Osteoblast (primary cell): ENCODE data around the gene ABHD12B. TPM values are rescaled to one million over a fixed set of nuclear protein-coding genes. Genes with fewer than 3 reads are reported as not detected.
A peak's percentile ranks its signal among the peaks of the same experiment; 100 is the strongest.

Experiments used
- DNase-seq: peaks from one replicate; pipeline ENCODE4 v3.0.0; 2011; ENCODE audit warnings: low spot score, mixed read lengths; ENCODE audit not compliant: insufficient read length; ENCODE audit errors: missing footprints
- H2AFZ ChIP-seq: 2 replicates; pipeline ENCODE4 v1.6.0; 2011; ENCODE audit warnings: mild to moderate bottlenecking, low read length
- H3K27ac ChIP-seq: 2 replicates; pipeline ENCODE4 v1.5.1; 2011; ENCODE audit warnings: mild to moderate bottlenecking, low read depth, low read length, moderate library complexity
- H3K27me3 ChIP-seq: 2 replicates; pipeline ENCODE4 v1.6.0; 2012; ENCODE audit warnings: mild to moderate bottlenecking, control low read depth, inconsistent platforms, low read length, moderate library complexity; ENCODE audit not compliant: insufficient read depth
- H3K36me3 ChIP-seq: 2 replicates; pipeline ENCODE4 v1.5.1; 2011; ENCODE audit warnings: mild to moderate bottlenecking, low read length, control low read depth, moderate library complexity; ENCODE audit not compliant: insufficient read depth
- H3K4me1 ChIP-seq: 2 replicates; pipeline ENCODE4 v1.5.1; 2011; ENCODE audit warnings: mild to moderate bottlenecking, low read length, control low read depth, moderate library complexity; ENCODE audit not compliant: insufficient read depth
- H3K4me2 ChIP-seq: 2 replicates; pipeline ENCODE4 v1.6.0; 2011; ENCODE audit warnings: mild to moderate bottlenecking, low read length; ENCODE audit not compliant: insufficient read depth
- H3K4me3 ChIP-seq: fragments of 200-600 bp; sonication (generic); 3 replicates; pipeline ENCODE4 v1.5.1; 2012; ENCODE audit warnings: mild to moderate bottlenecking, low read length, inconsistent platforms; ENCODE audit not compliant: insufficient read depth
- H3K79me2 ChIP-seq: 2 replicates; pipeline ENCODE4 v1.6.0; 2012; ENCODE audit warnings: mild to moderate bottlenecking, low read length, control low read depth, inconsistent platforms; ENCODE audit not compliant: insufficient read depth
- H3K9me3 ChIP-seq: 2 replicates; pipeline ENCODE4 v1.5.1; 2011; ENCODE audit warnings: low read depth, low read length, control low read depth
- H4K20me1 ChIP-seq: 2 replicates; pipeline ENCODE4 v1.6.0; 2012; ENCODE audit warnings: mild to moderate bottlenecking, low read length, control low read depth; ENCODE audit not compliant: insufficient read depth
- total RNA-seq: library from RNA; depleted of rRNA; stranded (reverse); fragments of >200 nt; gene quantifications from 2 replicates; pipeline ENCODE4 v1.2.3, GENCODE V29; 2012
- TF ChIP-seq, protein P1 (sequence below): IDR thresholded peaks from 2 replicates; pipeline ENCODE4 v1.5.1; 2011; ENCODE audit warnings: mild to moderate bottlenecking, low read depth, low read length, moderate library complexity; ENCODE audit errors: extremely low read depth

ABHD12B gene
- total RNA-seq, 1 donor: not detected

DNA sequence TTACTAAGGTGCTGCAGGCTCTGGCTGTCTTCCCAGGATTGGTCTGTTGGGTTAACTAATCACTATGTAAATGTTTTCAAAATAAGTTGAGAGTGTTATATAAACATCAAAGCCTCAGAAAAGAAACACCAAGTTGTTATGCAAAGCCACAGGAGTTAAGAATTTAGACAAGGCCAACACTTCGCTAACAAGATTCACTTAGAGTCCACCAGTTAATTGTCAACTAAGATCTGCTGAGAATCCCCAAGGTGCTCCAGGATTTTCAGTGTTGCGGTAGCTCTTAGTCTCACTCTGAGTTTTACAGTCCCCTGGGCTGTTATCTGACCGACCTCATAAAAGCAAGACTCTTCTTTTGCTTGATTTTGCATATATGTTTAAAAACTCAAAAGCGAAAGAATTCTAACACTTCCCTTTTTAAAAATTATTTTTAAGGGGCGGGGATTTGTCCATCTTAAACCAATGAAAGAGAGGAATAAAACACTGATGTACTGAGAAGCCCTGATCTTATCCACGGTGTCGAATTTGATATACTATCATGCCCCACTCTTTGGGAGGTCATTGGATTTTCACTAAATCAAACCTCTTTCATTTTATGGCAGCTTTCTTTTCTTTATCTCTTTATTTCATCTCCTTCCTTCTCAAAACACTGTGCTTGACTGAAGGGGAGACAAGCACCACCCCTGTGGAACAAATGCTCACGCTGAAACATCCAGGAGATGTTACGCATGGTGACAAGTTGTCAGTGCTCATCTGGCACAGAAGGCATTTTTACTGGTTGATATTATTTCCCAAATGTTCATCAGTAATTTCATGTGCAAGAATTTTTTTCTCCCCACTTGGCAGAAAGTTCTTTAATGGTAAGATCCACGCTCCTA is 47.9 kb upstream of the ABHD12B start:
- no peak overlapping the region for H3K4me3 ChIP-seq
- no peak overlapping the region for H2AFZ ChIP-seq
- H3K36me3 ChIP-seq: peaks cover 17% of the 10 kb centered on the region
- peaks cover 61% of the 10 kb centered on the region for H4K20me1 ChIP-seq
- DNase-seq: no peak
- H3K9me3 ChIP-seq: no peaks in the 10 kb centered on the region
- H3K4me1 ChIP-seq: peaks cover 14% of the 10 kb centered on the region
- peak overlapping the region; percentile 39 for H3K4me2 ChIP-seq
- H3K79me2 ChIP-seq: peaks cover 95% of the 10 kb centered on the region
- H3K27me3 ChIP-seq: no peaks in the 10 kb centered on the region
- H3K27ac ChIP-seq: peak overlapping the region; percentile 18
- TF ChIP-seq, protein P1, sequence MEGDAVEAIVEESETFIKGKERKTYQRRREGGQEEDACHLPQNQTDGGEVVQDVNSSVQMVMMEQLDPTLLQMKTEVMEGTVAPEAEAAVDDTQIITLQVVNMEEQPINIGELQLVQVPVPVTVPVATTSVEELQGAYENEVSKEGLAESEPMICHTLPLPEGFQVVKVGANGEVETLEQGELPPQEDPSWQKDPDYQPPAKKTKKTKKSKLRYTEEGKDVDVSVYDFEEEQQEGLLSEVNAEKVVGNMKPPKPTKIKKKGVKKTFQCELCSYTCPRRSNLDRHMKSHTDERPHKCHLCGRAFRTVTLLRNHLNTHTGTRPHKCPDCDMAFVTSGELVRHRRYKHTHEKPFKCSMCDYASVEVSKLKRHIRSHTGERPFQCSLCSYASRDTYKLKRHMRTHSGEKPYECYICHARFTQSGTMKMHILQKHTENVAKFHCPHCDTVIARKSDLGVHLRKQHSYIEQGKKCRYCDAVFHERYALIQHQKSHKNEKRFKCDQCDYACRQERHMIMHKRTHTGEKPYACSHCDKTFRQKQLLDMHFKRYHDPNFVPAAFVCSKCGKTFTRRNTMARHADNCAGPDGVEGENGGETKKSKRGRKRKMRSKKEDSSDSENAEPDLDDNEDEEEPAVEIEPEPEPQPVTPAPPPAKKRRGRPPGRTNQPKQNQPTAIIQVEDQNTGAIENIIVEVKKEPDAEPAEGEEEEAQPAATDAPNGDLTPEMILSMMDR: no peak

DNA sequence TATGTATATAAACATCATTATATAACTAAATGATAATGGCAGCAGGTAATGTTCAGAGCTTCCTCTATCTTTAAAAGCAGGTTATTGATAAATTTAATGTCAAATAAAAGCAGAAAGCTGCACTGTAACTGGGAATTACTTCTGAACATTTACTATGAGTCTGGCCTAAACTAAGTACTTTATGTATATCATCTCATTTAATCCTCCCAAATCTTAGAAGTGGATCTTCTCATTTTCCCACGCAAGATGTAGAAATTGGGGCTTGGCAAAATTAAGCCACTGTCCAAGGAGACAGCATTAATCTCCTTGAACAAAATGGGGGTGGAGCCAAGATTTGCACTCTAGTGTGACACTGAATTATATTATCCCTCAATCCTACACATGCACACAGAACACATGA is 46.5 kb upstream of the ABHD12B start:
- TF ChIP-seq, protein P1: no peak
- H3K79me2 ChIP-seq: peaks cover 98% of the 10 kb centered on the region
- no peak overlapping the region for H2AFZ ChIP-seq
- H3K4me1 ChIP-seq: peaks cover 23% of the 10 kb centered on the region
- no peaks in the 10 kb centered on the region for H3K9me3 ChIP-seq
- no peak overlapping the region for H3K4me3 ChIP-seq
- peaks cover 74% of the 10 kb centered on the region for H4K20me1 ChIP-seq
- no peak overlapping the region for H3K4me2 ChIP-seq
- H3K27me3 ChIP-seq: no peaks in the 10 kb centered on the region
- H3K27ac ChIP-seq: no peak overlapping the region
- DNase-seq: no peak
- peaks cover 16% of the 10 kb centered on the region for H3K36me3 ChIP-seq

DNA sequence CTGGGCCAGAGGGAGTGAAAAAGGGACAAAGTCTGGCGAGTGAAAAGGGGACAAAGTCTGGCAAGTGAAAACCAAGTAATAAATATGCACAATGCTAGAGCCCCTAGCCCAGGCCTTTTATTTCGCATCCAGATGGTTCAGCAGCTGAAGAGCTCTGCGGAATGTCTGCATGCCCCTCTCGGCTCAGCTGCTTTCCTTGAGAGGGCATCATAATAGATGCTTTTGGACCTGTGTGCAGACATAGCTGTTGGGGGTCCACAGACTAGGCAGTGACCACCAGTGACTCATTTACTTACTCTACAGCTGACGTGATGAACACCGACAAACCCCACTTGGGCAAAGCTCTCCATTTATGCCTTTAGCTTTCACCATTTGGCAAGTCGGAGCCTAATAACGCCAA is 45.2 kb upstream of the ABHD12B start:
- H3K9me3 ChIP-seq: no peaks in the 10 kb centered on the region
- TF ChIP-seq, protein P1: no peak
- H3K36me3 ChIP-seq: peaks cover 6% of the 10 kb centered on the region
- no peak overlapping the region for H3K4me2 ChIP-seq
- H3K27me3 ChIP-seq: no peaks in the 10 kb centered on the region
- H3K79me2 ChIP-seq: peaks cover 86% of the 10 kb centered on the region
- no peak overlapping the region for H2AFZ ChIP-seq
- no peak overlapping the region for H3K4me3 ChIP-seq
- peaks cover 27% of the 10 kb centered on the region for H3K4me1 ChIP-seq
- no peak for DNase-seq
- H4K20me1 ChIP-seq: peaks cover 75% of the 10 kb centered on the region
- no peak overlapping the region for H3K27ac ChIP-seq

DNA sequence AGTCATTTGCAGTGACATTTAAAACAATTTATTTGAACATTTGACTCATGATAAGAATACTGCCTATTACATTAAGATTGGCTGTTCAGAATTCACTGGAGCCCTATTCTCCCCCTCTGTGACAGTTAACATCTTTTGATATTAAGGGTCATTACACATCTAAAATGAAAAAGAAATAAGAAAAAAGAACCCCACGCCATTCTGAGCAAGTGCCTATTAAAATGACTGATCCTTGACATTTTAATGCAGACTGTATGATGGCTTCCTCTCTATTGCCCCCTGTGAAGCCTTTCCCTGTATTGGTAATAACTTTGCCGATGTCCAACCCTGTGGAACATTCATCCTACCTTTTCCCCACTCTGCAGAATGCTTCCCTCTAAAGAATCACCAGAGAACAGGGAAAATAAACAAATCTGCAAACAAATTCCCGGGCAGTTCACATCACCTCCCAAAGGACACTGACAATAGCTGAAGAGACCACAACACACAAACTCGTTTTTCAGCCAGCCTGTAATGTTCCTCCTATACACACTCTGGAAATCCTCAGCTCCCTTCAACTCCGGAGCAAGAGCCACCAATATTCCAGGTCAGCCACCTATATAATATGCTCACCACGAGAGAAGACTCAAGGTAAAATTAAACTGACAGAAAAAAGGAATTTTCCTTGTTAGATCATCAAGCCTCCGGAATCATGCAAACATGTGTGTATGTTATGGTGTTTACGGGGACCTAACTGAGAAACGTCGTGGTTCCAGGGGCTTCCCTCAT is 42.9 kb upstream of the ABHD12B start:
- peak overlapping the region; percentile 88 for H3K4me2 ChIP-seq
- H2AFZ ChIP-seq: no peak overlapping the region
- H3K27ac ChIP-seq: no peak overlapping the region
- H4K20me1 ChIP-seq: peaks cover 55% of the 10 kb centered on the region
- H3K79me2 ChIP-seq: peaks cover 63% of the 10 kb centered on the region
- peaks cover 17% of the 10 kb centered on the region for H3K4me1 ChIP-seq
- no peaks in the 10 kb centered on the region for H3K27me3 ChIP-seq
- TF ChIP-seq, protein P1: no peak
- H3K4me3 ChIP-seq: peak overlapping the region; percentile 76
- H3K9me3 ChIP-seq: no peaks in the 10 kb centered on the region
- DNase-seq: peak; percentile 49
- peaks cover 6% of the 10 kb centered on the region for H3K36me3 ChIP-seq
